HG03342 (cell line): ENCODE measurements around the gene LIN9.

Experiments used
- ATAC-seq: cut with Tn5 transposase; IDR thresholded peaks from one replicate; pipeline ENCODE4 v1.9.1; 2021; ENCODE audit warnings: mild to moderate bottlenecking, moderate library complexity; ENCODE audit not compliant: unreplicated experiment

Gene LIN9

DNA sequence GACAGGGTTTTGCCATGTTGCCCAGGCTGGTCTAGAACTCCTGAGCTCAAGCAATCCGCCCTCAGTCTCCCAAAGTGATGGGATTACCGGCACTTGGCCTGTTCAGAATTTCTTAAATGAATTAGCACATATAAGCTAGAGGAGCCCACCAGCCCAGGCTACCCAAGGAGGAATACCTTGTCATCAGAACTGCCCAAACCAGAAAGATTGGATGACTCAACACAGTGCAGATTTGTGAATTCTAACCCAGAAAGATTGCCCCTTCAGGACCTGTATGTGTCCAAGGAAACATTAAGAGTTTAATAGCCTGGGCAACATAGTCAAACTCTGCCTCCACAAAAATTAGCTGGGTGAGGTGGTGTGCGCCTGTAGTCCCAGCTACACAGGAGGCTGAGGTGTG is 14.0 kb upstream of the LIN9 start:
- ATAC-seq, result no peak

GRCh38 chr1:226320930-226321329 is 12.0 kb upstream of the LIN9 start:
- ATAC-seq, result no peak

DNA sequence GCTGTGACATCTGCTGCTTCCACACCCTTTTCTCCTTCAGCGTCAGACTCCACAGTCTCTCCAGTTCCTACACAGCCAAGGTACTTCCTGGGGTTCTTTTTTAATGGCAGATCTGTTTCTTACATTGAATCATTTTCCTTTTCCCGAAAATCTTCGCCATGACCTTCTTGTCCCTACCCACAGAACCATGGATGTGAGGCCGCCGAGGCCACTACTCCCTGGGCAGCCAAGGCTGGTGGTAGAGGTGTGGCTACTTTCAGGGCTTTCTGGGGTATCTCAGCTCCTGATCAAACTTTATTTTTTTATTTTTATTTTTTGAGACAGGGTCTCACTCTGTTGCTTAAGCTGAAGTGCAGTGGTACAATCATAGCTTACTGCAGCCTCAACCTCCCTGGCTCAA is 9.5 kb upstream of the LIN9 start:
- no peak for ATAC-seq

DNA sequence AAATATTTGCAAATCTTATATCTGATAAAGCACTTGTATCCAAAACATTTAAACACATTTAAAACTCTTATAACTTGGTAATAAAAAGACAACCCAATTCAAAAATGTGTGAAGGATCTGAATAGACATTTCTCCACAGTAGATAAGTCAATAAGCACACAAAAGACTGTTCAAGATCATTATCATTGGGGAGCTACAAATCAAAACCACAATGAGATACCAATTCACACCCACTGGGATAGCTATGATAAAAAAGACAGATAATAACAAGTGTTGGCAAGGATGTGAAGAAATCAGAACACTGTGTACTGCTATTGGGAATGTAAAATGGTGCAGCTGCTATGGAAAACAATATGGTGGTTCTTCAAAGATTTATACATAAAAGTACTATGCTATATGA is 5.1 kb upstream of the LIN9 start:
- ATAC-seq, result no peak

- no peak for ATAC-seq
Observed at GRCh38 chr1:226312065-226312464, 3.1 kb upstream of the LIN9 start.

GRCh38 chr1:226311376-226311775 is 2.4 kb upstream of the LIN9 start:
- no peak for ATAC-seq

DNA sequence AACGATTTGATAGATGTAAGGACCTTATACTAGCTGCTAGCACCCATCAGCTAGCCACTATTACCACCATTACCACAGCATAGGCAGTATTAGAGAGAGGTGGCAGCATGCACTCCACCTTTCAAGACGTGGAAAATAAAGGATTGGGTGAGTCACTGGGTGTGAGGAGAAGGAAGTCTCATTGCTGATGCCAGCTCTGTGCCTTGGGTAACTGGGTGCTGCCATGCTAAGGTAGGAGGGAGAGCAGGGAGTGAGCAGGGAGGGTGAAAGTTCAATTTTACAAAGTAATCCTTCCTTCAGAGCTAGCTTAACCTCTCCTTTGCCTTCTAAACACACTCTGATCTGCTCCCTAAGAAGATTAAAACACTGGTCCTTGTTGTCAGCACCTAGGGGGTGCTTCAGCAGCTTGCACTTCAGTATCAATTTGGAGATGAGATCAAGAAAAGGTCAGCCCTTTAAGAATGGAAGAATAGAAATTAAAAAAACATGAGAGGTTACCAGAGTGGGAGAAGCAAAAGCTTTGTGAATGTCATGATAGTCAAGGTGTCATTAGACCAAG is 1.8 kb upstream of the LIN9 start:
- no peak for ATAC-seq

- no peak for ATAC-seq
Observed at GRCh38 chr1:226310245-226310540, 1.2 kb upstream of the LIN9 start.

GRCh38 chr1:226309398-226310244 is 657 bp upstream of the LIN9 start:
- ATAC-seq, result peak; percentile 64

DNA sequence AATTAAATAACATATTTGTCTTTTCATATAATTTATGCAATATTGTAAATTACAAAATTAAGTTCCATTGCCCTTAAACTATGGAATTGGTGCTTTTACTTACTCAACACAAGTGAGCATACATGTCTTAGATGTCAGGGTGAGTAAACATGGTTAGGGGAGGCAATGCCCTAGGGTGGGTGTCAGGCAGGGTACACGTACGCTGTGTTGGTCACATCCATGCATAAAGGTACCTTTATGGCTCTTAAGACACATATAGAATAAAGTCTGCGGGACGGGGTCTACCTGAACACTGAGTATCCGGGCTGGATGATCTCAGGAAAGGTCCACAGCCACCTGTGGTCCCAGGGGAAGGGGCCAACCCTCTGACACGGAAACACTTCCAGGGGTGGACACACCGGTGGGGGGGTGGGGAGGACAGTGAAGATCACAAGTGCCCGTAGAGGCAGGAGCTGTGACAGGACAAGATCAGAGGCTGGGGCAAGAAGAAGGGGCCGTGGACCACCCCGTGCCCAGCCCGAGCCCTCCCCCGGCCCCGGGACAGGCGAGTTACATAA is 720 bp downstream of the LIN9 start:
- ATAC-seq, result peak; percentile 11

- no peak for ATAC-seq
Observed at GRCh38 chr1:226306425-226306824, 2.5 kb downstream of the LIN9 start.

DNA sequence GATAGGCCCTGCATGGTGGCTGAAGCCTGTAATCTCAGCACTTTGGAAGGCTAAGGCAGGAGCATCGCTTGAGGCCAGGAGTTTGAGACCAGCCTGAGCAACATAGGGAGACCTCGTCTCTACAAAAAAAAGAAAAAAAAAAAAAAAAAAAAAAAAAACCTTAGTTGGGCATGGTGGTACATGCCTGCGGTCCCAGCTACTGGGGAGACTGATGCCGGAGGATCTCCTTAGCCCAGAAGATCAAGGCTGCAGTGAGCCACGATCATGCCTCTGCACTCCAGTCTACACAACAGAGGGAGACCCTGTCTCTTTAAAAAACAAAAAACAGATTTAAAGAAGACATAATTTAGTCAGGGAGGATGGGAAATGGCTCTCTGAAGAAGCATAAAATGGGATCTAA is 3.8 kb downstream of the LIN9 start:
- ATAC-seq, result no peak

- no peak for ATAC-seq
Observed at GRCh38 chr1:226304291-226304955, 4.5 kb downstream of the LIN9 start.

DNA sequence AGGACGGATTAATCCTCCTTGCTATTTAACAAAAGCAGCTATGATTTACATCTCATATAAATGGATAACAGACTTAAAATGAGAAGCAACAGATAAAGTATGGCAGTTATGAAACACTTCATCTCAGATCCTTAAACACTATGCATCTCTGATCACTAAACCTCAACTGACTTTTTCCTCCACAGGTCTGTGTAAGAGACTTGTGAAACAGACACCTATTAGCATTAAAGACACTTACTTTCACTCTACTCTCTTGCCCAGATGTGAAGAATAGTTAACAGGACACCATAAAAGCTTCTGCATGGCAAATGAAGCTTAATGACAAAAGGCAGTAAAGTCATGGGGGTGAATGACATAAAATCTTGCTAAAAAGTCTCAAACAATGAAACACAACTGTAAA is 6.2 kb downstream of the LIN9 start:
- ATAC-seq, result no peak

DNA sequence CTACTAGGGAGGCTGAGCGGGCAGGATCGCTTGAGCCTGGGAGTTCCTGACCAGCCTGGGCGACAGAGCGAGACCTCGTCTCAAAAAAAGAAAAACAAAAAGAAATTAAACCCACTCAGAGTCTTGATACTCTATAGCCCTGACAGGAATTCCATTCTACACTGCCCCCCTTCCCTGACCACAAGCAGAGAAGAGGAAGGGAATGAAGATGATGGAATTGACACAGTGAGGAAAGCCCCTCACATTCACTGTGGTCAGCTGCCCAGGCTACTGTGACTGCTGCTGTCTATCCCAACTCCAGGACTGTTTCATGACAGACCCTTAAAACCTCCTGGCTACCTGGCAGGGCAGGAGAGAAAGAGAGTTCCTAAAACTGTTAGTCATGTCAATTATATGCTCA is 12.1 kb downstream of the LIN9 start:
- no peak for ATAC-seq

- no peak for ATAC-seq
Observed at GRCh38 chr1:226293553-226293920, 15.4 kb downstream of the LIN9 start.

DNA sequence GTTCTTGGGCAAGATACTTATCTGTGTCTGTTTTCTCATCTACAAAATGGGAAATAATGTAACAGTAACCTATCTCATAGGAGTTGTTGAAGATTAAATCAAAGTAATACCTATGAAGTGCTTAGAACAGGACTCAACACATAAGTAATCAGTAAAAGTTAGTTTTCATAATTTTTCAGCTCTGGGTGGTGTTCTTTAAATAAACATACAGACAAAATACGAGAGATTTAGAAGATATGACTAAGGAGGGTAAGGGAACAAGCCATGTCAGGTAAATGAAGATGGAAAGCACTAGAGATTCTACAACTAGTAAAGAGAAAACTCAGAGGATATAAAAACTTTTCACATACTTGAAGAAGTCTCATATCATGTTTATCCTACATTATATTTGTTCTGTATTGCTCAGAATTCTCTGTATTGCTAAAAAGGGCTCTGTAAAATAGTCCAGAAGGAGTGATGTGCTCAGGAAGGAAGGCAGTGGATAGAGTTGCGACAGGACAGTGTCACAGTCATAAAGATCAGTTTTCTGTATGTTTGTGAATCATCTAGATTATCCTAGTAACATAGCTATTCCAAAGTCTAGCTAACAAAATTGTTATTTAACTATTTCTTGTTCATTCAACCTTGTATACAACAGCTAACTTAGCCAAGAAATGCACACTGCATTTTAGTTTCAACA is 16.0 kb downstream of the LIN9 start:
- no peak for ATAC-seq

DNA sequence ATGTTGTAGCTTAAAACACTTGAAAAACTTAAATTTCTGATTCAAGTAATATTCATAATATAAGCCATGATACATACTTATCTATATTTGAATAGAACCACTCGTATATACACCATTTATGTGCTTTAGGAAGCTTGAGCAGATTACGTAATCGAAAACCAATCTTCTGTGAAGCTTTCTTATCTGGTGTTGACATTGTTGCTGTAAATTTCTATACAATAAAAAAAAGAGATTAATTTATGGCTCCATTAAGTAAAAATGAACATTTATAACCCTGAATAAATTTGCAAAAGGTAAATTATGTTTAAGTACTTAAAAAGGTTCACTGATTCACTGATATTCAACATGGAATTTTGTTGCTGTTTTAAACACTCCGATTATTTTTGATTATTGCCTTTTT is 21.4 kb downstream of the LIN9 start:
- no peak for ATAC-seq

DNA sequence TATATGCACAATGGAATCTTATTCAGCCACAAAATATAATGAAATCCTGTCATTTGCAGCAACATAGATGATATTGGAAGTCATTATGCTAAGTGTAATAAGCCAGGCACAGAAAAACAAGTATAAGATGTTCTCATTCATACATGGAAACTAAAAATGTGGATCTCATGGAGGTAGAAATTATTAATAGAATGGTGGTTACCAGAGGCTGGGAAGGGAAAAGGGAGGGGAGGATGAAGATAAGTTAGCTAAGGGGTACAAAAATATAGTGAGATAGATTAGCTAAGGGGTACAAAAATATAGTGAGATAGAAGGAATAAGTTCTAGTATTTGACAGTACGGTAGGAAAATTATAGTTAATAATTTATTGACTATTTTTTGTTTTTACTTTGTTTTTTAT is 27.9 kb downstream of the LIN9 start:
- no peak for ATAC-seq

DNA sequence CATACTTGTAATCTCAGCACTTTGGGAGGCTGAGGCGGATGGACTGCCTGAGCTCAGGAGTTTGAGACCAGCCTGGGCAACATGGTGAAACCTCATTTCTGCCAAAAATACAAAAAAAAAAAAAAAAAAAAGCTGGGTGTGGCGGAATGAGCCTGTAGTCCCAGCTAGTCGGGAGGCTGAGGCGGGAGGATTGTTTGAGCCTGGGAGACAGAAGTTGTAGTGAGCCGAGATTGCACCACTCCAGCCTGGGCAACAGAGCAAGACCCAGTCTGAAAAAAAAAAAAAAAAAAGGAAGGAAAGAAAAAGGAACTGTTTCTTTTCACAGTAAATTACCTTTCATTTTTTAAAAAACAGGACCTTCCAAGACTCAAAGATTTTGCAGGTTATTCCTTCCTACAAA is 29.5 kb downstream of the LIN9 start:
- no peak for ATAC-seq

DNA sequence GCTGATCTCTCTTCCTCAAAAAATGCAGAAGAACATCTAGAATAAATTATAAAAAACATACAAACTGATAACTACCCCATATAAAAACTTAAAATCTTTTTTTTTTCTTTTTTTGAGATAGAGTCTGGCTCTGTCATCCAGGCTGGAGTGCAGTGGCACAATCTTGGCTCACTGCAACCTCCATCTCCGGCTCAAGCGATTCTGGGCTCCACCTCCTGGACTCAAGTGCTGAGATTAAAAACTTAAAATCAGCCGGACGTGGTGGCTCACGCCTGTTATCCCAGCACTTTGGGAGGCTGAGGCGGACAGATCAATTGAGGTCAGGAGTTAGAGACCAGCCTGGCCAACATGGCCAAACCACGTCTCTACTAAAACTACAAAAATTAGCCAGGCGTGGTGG is 31.1 kb downstream of the LIN9 start:
- no peak for ATAC-seq

- ATAC-seq, result no peak
Observed at GRCh38 chr1:226276987-226277386, 32.0 kb downstream of the LIN9 start.
